GM12891 (cell line): ENCODE data around the gene FARS2.

Source experiments
- POLR2A ChIP-seq: IDR thresholded peaks from 2 replicates; pipeline ENCODE4 v1.6.1; 2011; ENCODE audit warnings: low read depth, low read length, control low read depth
- POLR2AphosphoS5 ChIP-seq: IDR thresholded peaks from 2 replicates; pipeline ENCODE4 v1.6.1; 2011; ENCODE audit warnings: low read depth, low read length, control low read depth
- SPI1 ChIP-seq: IDR thresholded peaks from 2 replicates; pipeline ENCODE4 v1.6.1; 2011; ENCODE audit warnings: low read depth, low read length, control low read depth
- TAF1 ChIP-seq: IDR thresholded peaks from 2 replicates; pipeline ENCODE4 v1.6.1; 2011; ENCODE audit warnings: low read depth, low read length, control low read depth

GRCh38 chr6:5214570-5215052 is 46.7 kb upstream of the FARS2 start:
- TF ChIP-seq TAF1, result no peak
- TF ChIP-seq POLR2A, result no peak
- TF ChIP-seq POLR2AphosphoS5, result no peak
- no peak for TF ChIP-seq SPI1
